Activated naive CD4-positive, alpha-beta T cell (primary cell): ENCODE data around the gene GMPS.
"Not testable (repeated sequence)": the region's sequence is repeated elsewhere in the genome, so short reads cannot be mapped to it uniquely, and the experiment has no call there.

Experiments used
- DNase-seq, 4 experiments: peaks; one replicate each; lab custom pipeline; 2025; lab: John Stamatoyannopoulos, UW

The GMPS gene

GRCh38 chr3:155870133-155870944 is at the start of gene GMPS:
Gene GMPS (plus strand): TSS chr3:155870650. CDS start chr3:155870871, 221 bp downstream.
- DNase-seq: peak; percentile 77 to 97 (median 88)

- DNase-seq: not testable (repeated sequence)
These were observed 41.9 kb upstream of the GMPS start for GRCh38 chr3:155828490-155829098.

GRCh38 chr3:155835341-155836071 is 34.9 kb upstream of the GMPS start:
- no peak for DNase-seq

GRCh38 chr3:155843569-155843968 is 26.9 kb upstream of the GMPS start:
- no peak for DNase-seq

GRCh38 chr3:155846119-155846518 is 24.3 kb upstream of the GMPS start:
- no peak for DNase-seq

- DNase-seq: no peak
These were observed 22.5 kb upstream of the GMPS start for GRCh38 chr3:155847993-155848392.

GRCh38 chr3:155849404-155849803 is 21.0 kb upstream of the GMPS start:
- not testable (repeated sequence) for DNase-seq

- no peak for DNase-seq
These were observed 18.1 kb upstream of the GMPS start for GRCh38 chr3:155852341-155852740.

- peak in 2 of 4 experiments; percentile 17 to 26 for DNase-seq
These were observed 17.0 kb upstream of the GMPS start for GRCh38 chr3:155853214-155854140.

GRCh38 chr3:155854141-155854940 is 16.1 kb upstream of the GMPS start, which contains the start of gene SLC33A1:
Gene SLC33A1 (minus strand): TSS chr3:155854427. CDS start chr3:155853997, 430 bp downstream.
- peak; percentile 87 to 95 (median 94) for DNase-seq

- DNase-seq: no peak
These were observed 10.6 kb upstream of the GMPS start for GRCh38 chr3:155859859-155860258.

GRCh38 chr3:155860424-155860823 is 10.0 kb upstream of the GMPS start:
- DNase-seq: not testable (repeated sequence)

GRCh38 chr3:155861476-155862183 is 8.8 kb upstream of the GMPS start:
- no peak for DNase-seq

GRCh38 chr3:155862290-155862982 is 8.0 kb upstream of the GMPS start:
- peak in 1 of 4 experiments; percentile 4 for DNase-seq

- DNase-seq: no peak
These were observed 7.2 kb upstream of the GMPS start for GRCh38 chr3:155863072-155863784.

GRCh38 chr3:155869691-155870090 is 759 bp upstream of the GMPS start:
- DNase-seq: no peak

GRCh38 chr3:155870945-155871745 is 695 bp downstream of the GMPS start:
- DNase-seq: peak in 3 of 4 experiments; percentile 20 to 35 (median 20)

GRCh38 chr3:155871746-155872158 is 1.3 kb downstream of the GMPS start:
- no peak for DNase-seq
